ENCODE results near the gene SCARB1. TPM values are rescaled to one million over a fixed set of nuclear protein-coding genes. Genes with fewer than 3 reads are reported as not detected.

SCARB1 gene
- polyA plus RNA-seq, 1 donor: 20.7 TPM

DNA sequence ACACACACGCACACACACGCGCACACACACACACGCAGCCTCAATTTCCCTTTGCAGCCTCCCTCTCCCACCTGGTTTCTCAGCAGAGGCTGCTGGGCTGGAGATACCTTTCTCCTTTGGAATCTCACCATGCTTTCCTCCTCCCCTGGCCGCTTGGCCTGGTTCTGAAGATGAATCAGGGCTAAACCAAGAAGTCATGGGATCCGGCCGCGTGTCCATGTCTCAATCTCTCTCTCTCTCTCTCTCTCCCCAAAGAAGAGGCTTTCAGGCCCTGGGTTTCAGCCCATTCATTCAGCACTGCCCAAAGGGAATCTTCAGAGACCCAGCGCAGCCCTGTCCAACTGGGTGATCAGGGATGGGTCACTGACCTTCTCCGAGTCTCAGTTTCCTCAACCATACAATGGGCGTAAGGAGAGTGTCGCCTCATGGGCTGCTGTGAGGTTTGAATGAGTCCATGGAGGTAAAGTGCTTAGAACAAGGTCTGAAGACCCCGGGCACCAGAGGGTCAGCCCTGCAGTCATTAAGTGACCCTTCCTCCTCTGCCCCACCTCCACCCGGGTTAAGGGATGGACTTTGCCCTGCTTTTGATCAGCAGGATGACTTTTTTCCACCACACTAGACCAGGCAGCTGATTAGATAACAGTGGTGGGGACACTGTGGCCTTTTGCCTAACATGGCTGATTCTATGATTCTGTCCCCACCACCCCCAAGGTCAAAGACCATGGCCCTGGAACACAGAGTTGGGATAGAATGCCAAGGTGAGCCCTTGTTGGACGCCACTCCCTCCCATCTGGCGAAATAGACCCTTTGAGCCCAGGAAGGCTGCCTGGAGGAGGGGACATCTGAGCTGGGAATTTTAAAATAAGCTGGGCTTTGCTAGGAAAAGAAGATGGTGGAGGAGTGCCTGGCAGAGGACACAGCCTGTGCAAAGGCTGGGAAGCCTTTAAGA, 42.1 kb downstream of the SCARB1 start:
- no peak for DNase-seq (ENCODE audit: low read depth)

DNA sequence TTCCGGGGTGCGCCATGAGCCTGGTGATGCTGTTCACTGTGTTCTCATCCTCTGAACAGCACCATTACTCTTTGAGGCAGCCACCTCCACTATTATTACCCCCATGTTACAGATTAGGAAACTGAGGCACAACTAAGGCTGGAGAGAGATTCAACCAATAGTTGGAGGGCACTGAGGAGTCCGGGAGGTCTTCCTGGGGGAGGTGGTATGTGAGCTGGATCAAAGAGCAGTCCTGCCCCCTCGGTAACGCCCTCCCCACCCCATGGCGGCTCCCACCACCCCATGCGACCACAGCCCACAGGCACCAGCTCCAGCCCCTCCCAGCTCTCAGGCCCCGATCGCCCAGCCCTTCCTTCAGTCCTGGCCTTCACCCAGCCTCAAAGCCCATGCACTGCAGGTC, 43.5 kb downstream of the SCARB1 start:
- no peak for DNase-seq (ENCODE audit: low read depth)

DNA sequence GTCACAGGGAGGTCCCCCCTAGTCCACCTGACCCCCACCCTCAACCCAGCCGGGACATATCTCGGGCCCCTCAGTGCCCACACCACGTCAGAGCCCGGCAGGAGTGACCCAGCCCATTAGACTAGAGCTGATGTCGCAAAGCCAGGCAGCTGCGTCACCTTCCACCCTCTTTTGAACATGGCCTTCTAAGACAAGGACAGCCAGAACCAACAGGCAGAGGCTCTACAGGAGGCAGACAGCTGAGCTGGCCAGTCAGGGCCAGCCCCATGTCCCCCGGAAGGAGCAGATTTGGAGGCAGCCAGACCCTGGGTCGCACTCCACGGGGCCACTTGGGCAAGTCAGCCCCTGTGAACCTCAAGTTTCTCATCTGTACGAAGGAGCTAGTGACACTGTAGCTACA, 44.1 kb downstream of the SCARB1 start:
- no peak for DNase-seq (ENCODE audit: low read depth)

DNA sequence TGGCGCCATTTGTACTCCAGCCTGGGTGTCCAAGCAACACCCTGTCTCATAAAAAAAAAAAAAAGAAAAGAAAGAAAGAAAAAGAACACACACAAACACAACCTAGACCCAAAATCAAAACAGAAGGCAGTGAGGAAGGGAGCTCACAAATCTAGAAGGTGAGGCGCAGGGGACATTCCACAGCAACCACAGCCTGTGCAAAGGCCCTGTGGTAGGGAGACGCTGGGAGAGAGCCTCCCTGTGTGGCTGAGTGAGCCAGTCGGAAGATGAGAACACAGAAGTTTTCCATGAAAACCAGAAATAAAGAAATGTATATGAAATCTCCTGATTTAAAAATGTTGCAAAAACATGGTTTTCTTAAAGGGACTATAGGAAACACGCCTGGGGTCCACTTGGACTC, 44.6 kb downstream of the SCARB1 start:
- DNase-seq (ENCODE audit: low read depth): no peak

DNA sequence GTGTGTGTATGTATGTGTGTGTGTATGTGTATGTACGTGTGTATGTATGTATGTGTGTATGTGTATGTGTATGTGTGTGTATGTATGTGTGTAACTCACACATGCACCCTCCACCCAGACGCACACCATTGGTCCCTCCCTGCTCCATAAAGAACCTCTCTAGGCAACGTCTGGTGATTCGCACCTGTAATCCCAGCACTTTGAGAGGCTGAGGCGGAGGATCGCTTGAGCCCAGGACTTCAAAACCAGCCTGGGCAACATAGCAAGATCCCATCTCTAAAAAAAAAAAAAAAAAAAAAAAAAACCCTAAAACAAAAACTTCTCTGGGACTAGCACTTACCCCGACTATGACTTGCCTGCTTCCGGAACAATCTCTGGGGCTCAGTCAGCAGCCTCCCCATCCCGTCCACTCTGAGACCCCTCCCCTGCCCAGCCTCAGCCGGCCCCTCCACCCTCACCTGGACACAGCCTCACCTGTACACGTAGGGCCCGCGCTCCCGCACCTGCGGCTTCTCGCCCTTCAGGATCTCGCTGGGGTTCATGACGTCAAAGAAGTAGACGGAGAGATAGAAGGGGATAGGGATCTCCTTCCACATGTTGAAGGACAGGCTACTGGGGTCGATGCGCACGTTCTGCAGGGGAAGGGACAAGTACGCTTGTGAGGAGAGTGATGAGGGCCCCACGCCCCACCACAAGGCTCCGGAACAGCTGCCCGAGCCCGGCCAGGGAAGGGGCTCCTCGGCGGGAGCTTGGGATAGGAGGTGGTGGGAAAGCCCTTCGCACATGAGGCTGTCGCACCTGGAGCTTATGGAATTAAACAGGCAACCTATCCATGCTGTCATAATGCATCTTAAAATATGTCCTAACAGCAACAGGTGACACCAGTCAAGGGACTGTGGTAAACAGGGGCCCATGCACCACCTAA, 46.3 kb downstream of the SCARB1 start:
- no peak for DNase-seq (ENCODE audit: low read depth)

DNA sequence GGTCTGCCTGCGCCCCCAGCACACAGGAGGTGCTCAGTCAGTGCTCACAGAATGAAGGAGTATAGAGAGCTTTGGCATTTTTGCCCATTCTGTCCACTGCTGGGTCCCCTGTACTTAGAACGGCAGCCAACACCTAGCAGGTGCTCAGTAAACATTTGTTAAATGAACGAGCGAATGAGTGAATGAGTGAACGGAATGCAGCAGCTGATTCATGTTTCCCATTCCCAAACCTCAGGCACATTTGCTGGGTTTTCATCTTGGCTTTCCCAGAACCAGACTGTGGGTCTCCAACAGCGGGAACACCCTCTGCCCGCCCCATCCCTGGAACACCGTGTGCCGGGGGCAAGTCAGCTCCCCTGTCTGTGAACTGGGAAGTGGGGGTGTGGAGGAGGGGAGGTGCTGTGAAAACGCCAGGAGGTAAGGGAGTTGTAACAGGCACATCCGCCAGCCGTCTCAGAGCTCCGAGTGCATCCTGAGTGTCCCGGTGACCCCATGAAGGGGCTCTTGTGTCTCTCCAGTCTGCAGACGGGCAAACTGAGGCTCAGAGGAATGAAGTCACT, 47.3 kb downstream of the SCARB1 start:
- no peak for DNase-seq (ENCODE audit: low read depth)

DNA sequence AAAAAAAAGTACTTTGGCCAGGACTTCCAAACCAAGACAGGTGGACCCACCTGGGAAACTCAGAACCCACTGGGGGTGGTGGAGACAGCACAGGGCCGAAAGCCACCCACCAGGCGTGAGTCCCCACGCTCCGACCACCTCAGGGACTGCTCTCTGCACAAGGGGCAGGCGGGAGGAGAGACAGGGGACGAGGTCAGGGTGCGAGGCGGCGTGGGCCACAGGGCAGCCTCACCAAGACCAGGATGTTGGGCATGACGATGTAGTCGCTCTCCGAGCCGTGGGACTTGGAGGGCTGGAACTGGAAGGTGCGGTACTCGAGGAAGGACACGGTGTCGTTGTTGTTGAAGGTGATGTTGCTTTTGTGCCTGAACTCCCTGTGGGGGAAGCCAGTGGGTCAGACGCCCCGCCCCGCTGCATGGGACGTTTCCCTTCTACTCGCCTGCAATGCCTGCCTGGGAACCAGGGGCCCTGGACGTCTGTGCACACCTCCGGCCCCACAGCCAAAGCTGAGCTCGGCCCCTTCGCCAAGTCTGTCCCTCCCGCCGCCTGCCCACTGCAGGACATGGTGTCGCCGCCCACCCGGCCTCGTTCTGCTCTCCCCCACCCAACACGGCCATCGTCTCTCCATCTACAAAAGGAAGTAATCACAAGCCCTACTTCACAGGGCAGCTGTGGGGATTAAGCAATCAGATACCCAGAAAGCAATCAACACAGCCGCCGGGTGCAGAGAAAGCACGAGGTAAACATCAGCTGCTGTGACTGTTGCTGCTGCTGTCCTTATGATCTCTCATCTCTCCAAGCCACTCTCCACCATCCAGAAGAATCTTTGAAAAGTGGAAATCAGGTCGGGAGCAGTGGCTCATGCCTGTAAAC, 48.7 kb downstream of the SCARB1 start:
- DNase-seq (ENCODE audit: low read depth): no peak

DNA sequence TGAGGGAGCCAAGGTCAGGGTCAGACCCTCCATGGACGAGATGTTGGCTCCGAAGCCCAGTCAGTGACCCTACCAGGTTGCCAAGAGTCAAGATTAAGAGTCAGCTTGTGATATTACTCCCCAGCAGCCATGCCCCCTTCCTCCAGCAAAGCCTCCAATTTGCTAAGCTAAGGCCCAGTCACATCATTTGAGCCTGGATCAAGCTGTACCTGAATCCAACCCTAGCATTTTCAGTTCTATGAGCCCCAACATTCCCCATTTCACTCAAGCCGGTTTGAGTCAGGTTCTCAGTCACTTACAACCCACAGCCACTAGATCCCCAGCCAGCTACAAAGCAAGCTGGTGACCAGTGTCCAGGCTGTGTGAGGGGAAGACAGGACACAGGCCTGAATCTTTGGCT, 49.9 kb downstream of the SCARB1 start:
- DNase-seq (ENCODE audit: low read depth): no peak

DNA sequence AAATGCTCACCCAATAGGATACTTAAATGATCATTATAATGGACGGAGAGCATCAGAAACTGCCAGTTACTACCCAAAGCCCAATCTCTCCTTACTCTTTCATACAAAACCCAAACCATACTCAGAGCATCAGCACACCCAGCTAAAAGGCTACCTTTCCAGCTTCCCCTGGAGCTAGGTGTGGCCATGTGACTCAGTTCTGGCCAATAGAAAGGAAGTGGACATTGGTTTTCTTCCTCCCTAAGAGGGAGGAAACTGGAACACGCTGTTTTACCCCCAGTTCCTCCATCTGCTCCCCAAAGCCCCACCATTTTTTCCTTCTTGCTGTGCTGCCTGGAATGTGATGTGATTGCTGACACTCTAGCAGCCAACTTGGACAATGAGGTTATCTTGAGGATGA, 50.7 kb downstream of the SCARB1 start:
- DNase-seq (ENCODE audit: low read depth): no peak

DNA sequence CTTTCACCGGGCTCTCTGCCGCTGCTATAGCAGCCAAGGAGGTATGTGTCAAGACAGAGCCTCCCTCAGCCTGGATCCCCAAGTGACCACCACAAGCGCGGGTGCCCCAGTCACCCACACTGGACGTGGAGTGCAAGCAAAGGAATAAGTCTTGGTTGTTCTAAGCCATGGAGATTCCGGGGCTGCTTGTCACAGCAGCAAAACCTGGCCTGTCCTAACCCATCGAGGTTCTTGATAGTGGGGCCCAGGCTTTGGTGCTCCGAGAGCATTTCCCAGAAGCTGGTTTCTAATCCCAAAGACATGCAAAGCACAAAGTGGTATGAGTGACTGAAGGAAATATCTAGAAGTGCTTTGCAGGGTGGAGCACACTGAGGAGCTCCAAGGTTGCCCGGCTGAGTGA, 51.3 kb downstream of the SCARB1 start:
- DNase-seq (ENCODE audit: low read depth): no peak

DNA sequence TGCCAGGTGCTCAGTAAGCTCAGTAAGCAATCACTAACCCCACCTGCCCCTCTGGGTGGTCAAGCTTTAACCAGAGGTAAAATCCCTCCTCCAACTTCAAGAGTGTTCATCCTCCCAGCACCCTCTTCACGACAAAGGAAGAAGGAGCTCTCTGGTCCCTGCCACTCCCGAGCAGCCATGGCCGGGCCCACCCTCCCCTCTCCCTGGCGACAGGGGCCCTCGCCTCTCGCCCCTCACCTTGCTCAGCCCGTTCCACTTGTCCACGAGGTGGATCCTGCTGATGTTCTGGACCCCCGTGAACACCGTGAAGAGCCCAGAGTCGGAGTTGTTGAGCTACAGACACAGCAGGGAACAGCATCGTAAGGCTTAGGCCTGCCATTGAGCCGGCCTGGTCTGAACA, 52.0 kb downstream of the SCARB1 start:
- DNase-seq (ENCODE audit: low read depth): no peak

DNA sequence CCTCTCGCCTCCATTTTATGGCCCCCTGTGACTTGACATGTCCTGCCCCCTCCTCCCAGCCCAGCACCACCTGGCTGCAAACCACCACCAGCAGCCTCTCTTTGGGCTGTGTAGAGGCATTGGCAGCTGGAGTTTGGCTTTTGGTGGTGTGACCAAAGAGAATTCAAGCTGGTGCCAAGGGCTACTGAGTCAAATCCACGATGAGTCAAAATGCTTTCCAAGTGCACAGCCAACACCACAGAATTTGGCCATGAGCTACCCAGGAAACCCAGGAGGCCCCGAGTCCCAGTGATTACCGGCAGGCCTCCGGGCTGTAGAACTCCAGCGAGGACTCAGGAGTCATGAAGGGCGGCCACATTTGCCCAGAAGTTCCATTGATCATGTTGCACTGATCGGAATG, 53.8 kb downstream of the SCARB1 start:
- DNase-seq (ENCODE audit: low read depth): no peak

DNA sequence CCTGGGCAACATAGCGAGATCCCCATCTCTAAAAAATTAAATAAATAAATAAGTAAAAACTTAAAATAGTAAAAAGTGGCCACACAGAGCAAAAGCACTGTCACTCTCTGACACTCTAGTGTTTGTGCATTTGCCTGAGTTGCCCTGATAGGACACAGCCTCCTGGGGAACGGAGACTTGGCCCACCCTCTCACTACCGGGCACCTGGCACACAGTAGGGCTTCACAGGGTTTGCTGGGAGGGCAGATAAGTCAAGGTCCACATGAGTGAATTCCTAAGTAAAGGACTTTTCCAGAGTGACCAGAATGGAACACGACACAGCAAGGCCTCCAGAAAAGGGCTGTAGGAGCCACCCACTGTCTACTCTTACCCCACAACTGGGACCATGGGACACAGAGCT, 54.3 kb downstream of the SCARB1 start:
- no peak for DNase-seq (ENCODE audit: low read depth)

DNA sequence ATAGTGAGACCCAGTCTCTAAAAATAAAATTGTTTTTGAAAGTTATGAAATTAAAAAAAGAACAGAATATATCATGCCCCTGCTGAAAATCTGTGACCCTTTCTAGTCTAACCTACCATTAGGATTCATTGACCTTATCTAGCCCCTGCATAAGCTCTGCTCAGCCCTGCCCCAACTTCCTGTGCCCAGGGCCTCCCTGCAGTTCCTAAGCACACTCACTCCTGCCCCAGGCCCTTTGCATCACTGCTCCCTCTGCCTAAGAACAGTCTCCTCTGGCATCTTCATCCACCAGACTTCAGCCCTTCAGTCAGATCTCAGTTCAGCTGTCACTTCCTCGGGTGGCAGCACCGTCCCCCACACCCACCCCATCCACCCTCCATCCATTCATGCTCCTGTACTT, 55.4 kb downstream of the SCARB1 start:
- DNase-seq (ENCODE audit: low read depth): no peak

DNA sequence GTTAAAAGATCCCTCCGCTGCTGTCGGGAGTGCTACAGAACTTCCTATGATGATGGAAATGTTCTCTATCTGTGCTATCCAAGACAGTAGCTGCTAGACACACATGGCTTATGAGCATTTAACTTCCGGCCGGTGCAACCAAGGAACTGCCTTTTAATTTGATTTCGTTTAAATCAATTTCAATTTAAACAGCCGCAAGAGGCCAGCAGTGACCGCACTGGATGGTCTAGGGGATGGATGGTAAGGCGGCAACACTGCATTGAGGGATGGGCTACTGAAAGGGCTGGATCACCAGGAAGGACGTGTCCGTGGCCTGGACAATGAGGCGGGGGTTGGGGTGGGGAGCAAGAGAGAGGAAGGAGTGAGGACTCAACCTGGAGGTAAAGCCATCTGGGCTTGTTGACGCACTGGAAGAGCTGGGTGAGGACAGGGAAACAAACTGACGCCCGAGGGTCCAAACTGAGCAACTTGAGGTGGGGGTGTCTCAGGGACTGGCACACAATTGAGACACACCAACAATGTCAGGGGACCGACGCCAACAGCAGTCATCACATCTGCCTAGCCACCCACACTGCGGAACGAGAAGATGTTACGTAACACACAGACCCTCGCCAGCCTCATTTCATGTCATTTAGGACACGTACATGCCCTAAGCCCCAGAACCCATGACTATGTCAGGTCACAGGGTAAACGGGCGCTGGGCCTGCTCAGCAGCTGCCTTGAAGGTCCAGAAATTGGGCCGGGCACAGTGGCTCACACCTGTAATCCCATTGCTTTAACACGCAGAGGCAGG, 57.6 kb downstream of the SCARB1 start:
- no peak for DNase-seq (ENCODE audit: low read depth)

DNA sequence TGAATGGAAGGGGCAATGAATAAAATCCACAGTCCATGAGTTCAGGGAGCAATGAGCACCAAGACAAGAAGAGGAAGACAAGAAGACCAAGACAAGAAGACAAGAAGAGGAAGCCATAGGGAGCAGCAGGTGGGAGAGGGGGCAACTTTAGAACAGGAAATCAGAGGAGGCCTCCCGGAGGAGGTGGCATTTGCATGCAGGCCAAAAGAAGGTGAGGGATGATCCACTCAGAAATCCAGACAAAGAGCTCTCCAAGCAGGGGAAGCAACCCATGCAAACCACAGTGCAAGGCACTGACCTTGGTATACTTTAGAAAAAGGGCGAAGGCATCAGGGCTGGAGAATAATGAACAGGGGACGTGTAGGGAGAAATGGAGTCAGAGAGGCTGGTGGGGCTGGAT, 58.6 kb downstream of the SCARB1 start:
- DNase-seq (ENCODE audit: low read depth): no peak

DNA sequence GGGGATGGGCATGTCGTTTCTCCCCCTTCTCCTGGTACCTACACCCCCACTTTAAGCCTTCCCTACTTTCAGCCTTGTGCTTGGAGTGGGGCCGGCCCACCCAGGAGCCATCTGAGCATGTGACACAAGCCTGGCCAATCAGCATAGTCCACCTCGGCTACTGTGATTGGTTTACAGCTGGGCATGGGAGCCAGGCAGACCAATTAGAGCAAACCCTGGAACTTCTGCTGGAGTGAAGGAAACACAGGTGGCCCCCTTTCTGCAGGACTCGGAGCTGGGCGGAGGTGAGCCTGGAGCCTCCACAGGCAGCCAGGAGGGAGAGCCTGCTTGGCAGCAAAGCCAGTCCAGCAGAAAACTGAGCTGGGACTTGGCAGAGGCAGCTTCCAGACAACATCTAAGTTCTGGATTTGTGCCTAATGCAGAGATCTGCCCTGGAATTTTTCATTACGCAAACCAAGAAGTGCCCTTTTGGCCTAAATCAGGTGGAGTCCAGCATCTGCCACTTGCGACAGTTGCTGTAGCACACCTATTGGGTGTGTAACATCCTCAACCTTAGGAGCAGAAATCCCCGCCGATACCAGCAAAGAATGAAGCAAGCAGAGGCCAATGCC, 59.5 kb downstream of the SCARB1 start:
- DNase-seq (ENCODE audit: low read depth): no peak

DNA sequence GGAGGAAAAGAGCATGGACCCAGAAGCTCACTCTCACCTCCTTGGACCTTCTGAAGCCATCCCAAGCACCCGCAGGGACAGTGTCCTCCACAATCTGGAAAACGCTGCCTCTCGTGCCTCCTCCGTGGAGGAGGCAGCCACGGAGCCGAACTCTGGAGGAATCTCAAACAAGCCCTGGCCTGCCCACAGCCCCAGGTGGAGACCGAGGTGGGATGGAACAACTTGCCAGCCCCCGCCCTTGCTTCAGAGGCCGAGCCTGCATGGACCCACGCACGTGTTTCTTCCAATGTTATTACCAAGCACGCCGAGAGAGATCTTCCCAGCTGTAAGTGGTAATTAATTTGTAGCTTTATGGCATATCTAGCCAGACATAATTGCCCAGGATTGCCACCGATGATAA, 61.3 kb downstream of the SCARB1 start:
- DNase-seq (ENCODE audit: low read depth): no peak

DNA sequence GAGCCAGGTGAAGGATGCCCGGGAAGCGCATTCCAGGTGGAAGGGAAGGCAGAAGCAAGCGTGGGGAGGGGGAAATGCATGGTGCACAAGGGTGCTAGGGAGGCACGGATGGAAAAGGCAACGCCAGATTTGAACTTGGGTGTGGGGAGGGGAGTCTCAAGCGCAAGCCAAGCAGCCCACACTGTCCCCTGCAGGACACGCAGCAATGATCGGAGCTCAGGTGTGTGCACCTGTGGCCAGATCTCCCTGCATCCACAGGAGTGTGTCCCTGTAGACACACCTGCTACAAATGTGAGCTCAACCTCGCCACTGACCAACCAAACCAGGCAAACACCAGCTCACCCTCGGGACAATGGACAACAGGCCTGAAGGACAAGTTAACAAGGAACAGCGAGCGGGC, 63.2 kb downstream of the SCARB1 start:
- DNase-seq (ENCODE audit: low read depth): no peak

DNA sequence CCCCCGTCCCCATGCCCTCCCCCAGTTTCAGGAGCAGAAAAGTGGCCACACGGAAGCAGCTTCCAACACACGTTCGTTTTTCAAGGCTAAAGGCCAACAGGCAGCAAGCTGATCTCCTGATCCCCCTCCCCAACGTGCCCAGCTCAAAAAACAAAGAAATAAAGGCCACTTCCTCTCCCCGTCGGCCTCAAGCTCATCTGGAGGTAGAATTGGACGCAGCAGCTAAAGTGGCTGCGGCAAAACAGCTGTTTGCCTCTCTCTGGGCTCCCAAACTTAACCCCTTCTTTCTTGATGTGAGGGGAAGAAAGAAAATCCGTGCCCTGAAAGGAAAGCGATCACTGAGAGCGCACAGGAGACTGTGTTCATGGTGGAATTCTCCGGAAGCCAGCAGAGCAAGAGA, 66.3 kb downstream of the SCARB1 start:
- no peak for DNase-seq (ENCODE audit: low read depth)
